Measurements from ENCODE around the gene CMSS1. TPM values are rescaled to one million over a fixed set of nuclear protein-coding genes. Genes with fewer than 3 reads are reported as not detected.

The CMSS1 gene
- total RNA-seq, 1 experiment from 2014 or later = 86.3 TPM

GRCh38 chr3:99962703-99963102 is 145.0 kb downstream of the CMSS1 start:
- CTCF ChIA-PET = no interaction called here
- peaks cover 6% of the 10 kb centered on the region; the same call in 1 of the 2 replicates for H3K4me1 ChIP-seq (ENCODE audit: control insufficient read depth, insufficient read depth, low read length)
- no TSS peak for BruUV-seq (replicated peaks)
- H3K4me3 ChIP-seq (ENCODE audit: low read depth in 2 of 2, low read length in 2 of 2) = no peak overlapping the region
- H3K9me3 ChIP-seq (ENCODE audit: control insufficient read depth, insufficient read depth, low read depth, low read length) = no peaks in the 10 kb centered on the region
- H3K36me3 ChIP-seq (ENCODE audit: control insufficient read depth, insufficient read depth, low read length) = no peaks in the 10 kb centered on the region
- intact Hi-C loops (cut with micrococcal nuclease; ENCODE audit: unreplicated experiment) (no loop called here), in situ Hi-C loops (cut with HindIII; ENCODE audit: low pct_unique_long_range_greater_than_20kb, low sequenced_read_pairs) (no loop called here)
- ATAC-seq (no peak), DNase-seq (ENCODE audit: low read depth, low spot score) (no peak)
- POLR2A ChIA-PET = no interaction called here
- TF ChIP-seq REST (IDR thresholded peaks at IDR 0.05; ENCODE audit: insufficient read depth in 1 of 2, low read depth in 2 of 2, low read length in 1 of 2) (no peak), SIN3A (IDR thresholded peaks at IDR 0.05; ENCODE audit: borderline replicate concordance, insufficient read depth, low read depth, low read length) (no peak), POLR2AphosphoS5 (IDR thresholded peaks at IDR 0.05; ENCODE audit: low read depth, low read length) (no peak), CTCF (IDR thresholded peaks at IDR 0.05) (no peak), TCF7L2 (IDR thresholded peaks at IDR 0.05; ENCODE audit: low read depth, low read length) (no peak)
- no peak overlapping the region for H3K27ac ChIP-seq (ENCODE audit: low read length)
- no peaks in the 10 kb centered on the region for H3K27me3 ChIP-seq (ENCODE audit: control insufficient read depth, insufficient read depth, low read length)

- Histone ChIP-seq H3K27me3 (ENCODE audit: control insufficient read depth, insufficient read depth, low read length) (no peaks in the 10 kb centered on the region), H3K4me3 (ENCODE audit: low read depth in 2 of 2, low read length in 2 of 2) (no peak overlapping the region), H3K27ac (ENCODE audit: low read length) (no peak overlapping the region), H3K9me3 (ENCODE audit: control insufficient read depth, insufficient read depth, low read depth, low read length) (no peaks in the 10 kb centered on the region), H3K4me1 (ENCODE audit: control insufficient read depth, insufficient read depth, low read length) (peaks cover 6% of the 10 kb centered on the region; the same call in 1 of the 2 replicates), H3K36me3 (ENCODE audit: control insufficient read depth, insufficient read depth, low read length) (no peaks in the 10 kb centered on the region)
- BruUV-seq (replicated peaks) = no TSS peak
- no peak for TF ChIP-seq CTCF (IDR thresholded peaks at IDR 0.05)
- TF ChIP-seq TCF7L2 (IDR thresholded peaks at IDR 0.05; ENCODE audit: low read depth, low read length) = no peak
- TF ChIP-seq REST (IDR thresholded peaks at IDR 0.05; ENCODE audit: insufficient read depth in 1 of 2, low read depth in 2 of 2, low read length in 1 of 2) = no peak
- TF ChIP-seq SIN3A (IDR thresholded peaks at IDR 0.05; ENCODE audit: borderline replicate concordance, insufficient read depth, low read depth, low read length) = no peak
- no peak for TF ChIP-seq POLR2AphosphoS5 (IDR thresholded peaks at IDR 0.05; ENCODE audit: low read depth, low read length)
- ATAC-seq = no peak; the same call in 1 of the 2 replicates
- intact Hi-C loops (cut with micrococcal nuclease; ENCODE audit: unreplicated experiment) = no loop called here
- in situ Hi-C loops (cut with HindIII; ENCODE audit: low pct_unique_long_range_greater_than_20kb, low sequenced_read_pairs) = no loop called here
- POLR2A ChIA-PET = no interaction called here
- CTCF ChIA-PET = no interaction called here
- no peak for DNase-seq (ENCODE audit: low read depth, low spot score)
Measured at GRCh38 chr3:99965077-99965476, 147.4 kb downstream of the CMSS1 start.
